ENCODE measurements around the gene PVALEF.
"Not testable (repeated sequence)": the region's sequence is repeated elsewhere in the genome, so short reads cannot be mapped to it uniquely, and the experiment has no call there.

The PVALEF gene

GRCh38 chr17:81146208-81146607 lies 19.1 kb upstream of the PVALEF start:
- DNase-seq, result not testable (repeated sequence)

GRCh38 chr17:81147701-81148100 lies 17.6 kb upstream of the PVALEF start:
- no peak for DNase-seq

- DNase-seq, result no peak
Observed at GRCh38 chr17:81148571-81148970, 16.7 kb upstream of the PVALEF start.

GRCh38 chr17:81148986-81149533 lies 16.2 kb upstream of the PVALEF start:
- DNase-seq, result no peak

GRCh38 chr17:81150377-81151077 lies 14.8 kb upstream of the PVALEF start:
- DNase-seq, result no peak

GRCh38 chr17:81151278-81151677 lies 14.0 kb upstream of the PVALEF start:
- no peak for DNase-seq

- DNase-seq, result no peak
Observed at GRCh38 chr17:81152288-81152828, 12.9 kb upstream of the PVALEF start.

- no peak for DNase-seq
Observed at GRCh38 chr17:81153340-81153803, 11.9 kb upstream of the PVALEF start.

GRCh38 chr17:81154016-81154415 lies 11.3 kb upstream of the PVALEF start:
- DNase-seq, result not testable (repeated sequence)

GRCh38 chr17:81154961-81155360 lies 10.3 kb upstream of the PVALEF start:
- DNase-seq, result no peak

GRCh38 chr17:81156866-81157805 lies 8.2 kb upstream of the PVALEF start:
- DNase-seq, result no peak

- DNase-seq, result no peak
Observed at GRCh38 chr17:81157848-81158687, 7.2 kb upstream of the PVALEF start.

GRCh38 chr17:81158688-81159590 lies 6.4 kb upstream of the PVALEF start:
- no peak for DNase-seq

- no peak for DNase-seq
Observed at GRCh38 chr17:81159611-81160265, 5.6 kb upstream of the PVALEF start.

GRCh38 chr17:81160306-81160705 lies 5.0 kb upstream of the PVALEF start:
- DNase-seq, result no peak

- no peak for DNase-seq
Observed at GRCh38 chr17:81160747-81161453, 4.4 kb upstream of the PVALEF start.

- DNase-seq, result no peak
Observed at GRCh38 chr17:81161536-81161935, 3.8 kb upstream of the PVALEF start.

- DNase-seq, result no peak
Observed at GRCh38 chr17:81161972-81162371, 3.3 kb upstream of the PVALEF start.

- no peak for DNase-seq
Observed at GRCh38 chr17:81162491-81162890, 2.8 kb upstream of the PVALEF start.

All from SW 1271 (cell line).